Measurements from ENCODE around the gene FOXP1.

The FOXP1 gene

DNA sequence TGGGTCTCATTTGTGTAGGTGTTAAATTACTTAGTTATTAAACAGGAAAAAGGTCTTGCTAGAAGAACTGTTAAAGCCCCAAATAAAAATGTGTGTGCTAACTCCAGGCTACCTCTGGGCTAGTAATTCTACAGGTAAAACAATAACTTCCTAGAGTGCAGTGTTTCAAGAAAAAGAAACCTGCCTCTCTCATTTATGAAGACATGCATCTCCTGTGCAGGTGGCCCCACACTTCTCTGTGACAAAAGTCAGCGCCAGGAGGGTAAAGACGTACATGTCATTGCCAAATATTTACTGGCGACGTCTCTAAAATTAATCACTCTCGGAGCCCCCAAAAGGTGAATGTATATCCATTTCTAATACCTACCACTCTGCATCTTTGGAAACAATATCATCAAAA is 131.7 kb downstream of the FOXP1 start:
- no peaks in the 10 kb centered on the region for H3K36me3 ChIP-seq
- DNase-seq, result no peak
- H3K4me3 ChIP-seq (ENCODE audit: low read depth, low read length), result no peak overlapping the region
- no peaks in the 10 kb centered on the region for H3K27me3 ChIP-seq
- no peaks in the 10 kb centered on the region for H3K4me1 ChIP-seq
- no peak for TF ChIP-seq CTCF (IDR thresholded peaks at IDR 0.05; ENCODE audit: low read depth, low read length)
- no peaks in the 10 kb centered on the region for H3K9me3 ChIP-seq

DNA sequence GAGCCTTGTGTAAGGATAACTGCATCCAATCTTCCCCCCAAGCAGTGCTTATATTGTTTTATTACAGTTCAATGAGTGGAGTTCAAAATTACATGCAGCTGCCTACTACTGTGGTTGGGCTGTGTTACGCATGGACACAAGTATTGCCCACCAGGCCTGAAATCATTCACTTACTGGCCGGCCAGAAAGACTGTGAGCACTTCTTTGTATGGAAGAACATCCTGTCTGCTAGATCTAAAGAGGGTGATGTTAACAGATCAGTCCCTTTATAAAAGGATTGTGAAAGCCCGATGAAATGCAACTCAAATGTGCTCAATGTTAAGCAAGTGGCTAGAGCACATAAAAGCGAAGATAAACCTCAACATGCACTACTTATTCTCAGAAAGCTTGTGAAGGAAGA is 132.5 kb downstream of the FOXP1 start:
- Histone ChIP-seq H3K27me3 (no peaks in the 10 kb centered on the region), H3K4me1 (no peaks in the 10 kb centered on the region), H3K4me3 (ENCODE audit: low read depth, low read length) (no peak overlapping the region), H3K9me3 (no peaks in the 10 kb centered on the region), H3K36me3 (no peaks in the 10 kb centered on the region)
- TF ChIP-seq CTCF (IDR thresholded peaks at IDR 0.05; ENCODE audit: low read depth, low read length), result no peak
- no peak for DNase-seq

DNA sequence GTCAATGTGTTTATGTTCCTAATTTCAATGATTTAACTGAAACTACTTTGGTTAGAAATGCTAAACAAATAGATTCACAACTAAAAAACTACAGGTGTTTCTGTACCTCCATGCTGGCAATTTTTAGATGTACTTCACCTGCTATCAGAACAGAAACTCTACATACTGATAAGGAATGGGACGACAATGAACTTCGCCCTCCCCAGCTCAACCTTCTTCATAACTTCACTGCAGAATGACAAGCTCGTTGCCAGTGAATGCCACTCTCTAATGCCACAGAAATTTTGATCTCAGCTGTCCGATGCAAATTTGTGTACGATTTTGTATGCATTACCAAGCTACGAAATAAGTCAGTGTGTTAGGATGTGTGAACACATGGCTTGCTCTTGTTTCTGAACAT is 133.4 kb downstream of the FOXP1 start:
- Histone ChIP-seq H3K4me1 (peaks cover 1% of the 10 kb centered on the region; the same call in 1 of the 2 replicates), H3K9me3 (no peaks in the 10 kb centered on the region), H3K36me3 (no peaks in the 10 kb centered on the region), H3K27me3 (no peaks in the 10 kb centered on the region), H3K4me3 (ENCODE audit: low read depth, low read length) (no peak overlapping the region)
- no peak for DNase-seq
- no peak for TF ChIP-seq CTCF (IDR thresholded peaks at IDR 0.05; ENCODE audit: low read depth, low read length)

DNA sequence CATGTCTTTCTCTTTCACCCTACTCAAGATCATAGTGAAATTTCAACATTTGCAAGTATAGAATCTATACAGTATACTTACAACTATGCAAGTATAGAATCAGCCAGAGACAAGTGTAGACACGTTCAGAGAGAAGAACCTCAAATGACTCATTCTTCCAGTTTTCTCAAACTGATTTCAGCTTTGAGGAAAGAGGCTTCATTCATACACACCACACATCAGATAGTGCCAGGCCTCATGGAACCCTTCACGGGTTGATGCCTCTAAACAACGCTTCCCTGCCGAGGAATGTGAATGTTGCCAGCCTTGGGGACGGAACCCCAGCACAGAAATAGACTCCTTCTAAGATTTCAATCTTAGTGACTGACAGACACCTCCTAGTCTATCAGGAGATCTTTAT is 135.7 kb downstream of the FOXP1 start:
- TF ChIP-seq CTCF (IDR thresholded peaks at IDR 0.05; ENCODE audit: low read depth, low read length), result no peak
- peaks cover 12% of the 10 kb centered on the region for H3K4me1 ChIP-seq
- no peak for DNase-seq

DNA sequence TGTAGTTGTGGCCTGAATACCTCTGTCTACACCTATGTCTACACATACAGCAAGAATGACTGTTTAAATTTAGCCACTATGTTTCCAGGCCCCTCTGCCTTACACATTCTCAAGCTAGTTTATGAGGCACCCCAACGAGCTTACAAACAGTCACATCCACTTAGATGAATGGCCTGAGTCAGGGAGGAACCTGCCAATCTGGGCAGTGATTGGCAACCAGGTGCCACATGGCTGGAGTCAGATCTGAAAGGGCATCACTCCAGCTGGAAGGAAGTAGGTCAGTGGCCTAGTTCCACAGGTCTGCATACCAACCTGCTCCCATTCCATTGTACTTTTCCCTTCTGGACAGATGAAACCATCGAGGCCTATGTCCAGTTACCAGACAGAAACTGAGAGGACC is 136.3 kb downstream of the FOXP1 start:
- H3K9me3 ChIP-seq, result no peaks in the 10 kb centered on the region
- no peaks in the 10 kb centered on the region for H3K36me3 ChIP-seq
- H3K4me3 ChIP-seq (ENCODE audit: low read depth, low read length), result no peak overlapping the region
- no peak for DNase-seq
- peaks cover 12% of the 10 kb centered on the region for H3K4me1 ChIP-seq
- TF ChIP-seq CTCF (IDR thresholded peaks at IDR 0.05; ENCODE audit: low read depth, low read length), result no peak
- no peaks in the 10 kb centered on the region for H3K27me3 ChIP-seq

More for the DNA sequence above, 135.7 kb downstream of the FOXP1 start:
- H3K9me3 ChIP-seq, result no peaks in the 10 kb centered on the region
- H3K4me3 ChIP-seq (ENCODE audit: low read depth, low read length), result no peak overlapping the region
- H3K36me3 ChIP-seq, result no peaks in the 10 kb centered on the region
- H3K27me3 ChIP-seq, result no peaks in the 10 kb centered on the region

- TF ChIP-seq CTCF (IDR thresholded peaks at IDR 0.05; ENCODE audit: low read depth, low read length), result no peak
- Histone ChIP-seq H3K4me1 (peaks cover 12% of the 10 kb centered on the region), H3K9me3 (no peaks in the 10 kb centered on the region)
Measured at GRCh38 chr3:71446734-71447133, 136.8 kb downstream of the FOXP1 start.

More at GRCh38 chr3:71446734-71447133, 136.8 kb downstream of the FOXP1 start:
- Histone ChIP-seq H3K27me3 (no peaks in the 10 kb centered on the region), H3K4me3 (ENCODE audit: low read depth, low read length) (no peak overlapping the region), H3K36me3 (no peaks in the 10 kb centered on the region)
- no peak for DNase-seq

Data from BE2C (cell line).